B cell (primary cell): ENCODE data around the gene LRCH1. TPM values are rescaled to one million over a fixed set of nuclear protein-coding genes. Genes with fewer than 3 reads are reported as not detected.

Experiments used
- ATAC-seq: fragments of 200-7000 bp; cut with Tn5 transposase; one replicate; pipeline ENCODE4 v1.10.0; 2021; ENCODE audit warnings: low read depth, mild to moderate bottlenecking, moderate number of reproducible peaks, moderate library complexity
- CTCF ChIA-PET: fragments of 350-600 bp; sonication (Branson Sonifier 250); formaldehyde crosslinking; loops from one replicate; lab custom pipeline; 2021; ENCODE audit warnings: antibody characterized with exemption, inconsistent platforms; lab: Charles Lee
- POLR2A ChIA-PET: fragments of 350-600 bp; sonication (Branson Sonifier 250); formaldehyde crosslinking; loops from one replicate; lab custom pipeline; 2021; ENCODE audit warnings: antibody characterized with exemption; lab: Charles Lee
- DNase-seq: peaks from one replicate; pipeline ENCODE4 v3.0.0; 2013
- H2AFZ ChIP-seq: 2 replicates; pipeline ENCODE4 v1.6.1; 2012; ENCODE audit warnings: mild to moderate bottlenecking, low read depth, low read length; ENCODE audit not compliant: insufficient read depth, poor library complexity, severe bottlenecking
- H3K27ac ChIP-seq, 2 donors: 1 replicate in 1 of 2; 2 replicates in 1 of 2; pipeline ENCODE4 v1.5.1; 2012 to 2013; ENCODE audit warnings: low read length in 2 of 2, mild to moderate bottlenecking in 2 of 2, moderate library complexity in 1 of 2
- H3K27me3 ChIP-seq, 4 experiments: fragments of 200-600 bp in 1 of 4; sonication (generic) in 1 of 4; replicated peaks in 1 of 4; 1 replicate in 2 of 4; 2 replicates in 2 of 4; pipeline versions ENCODE4 v1.6.1 to v1.7.0; 2013 to 2016; ENCODE audit warnings: low read length in 3 of 4, mild to moderate bottlenecking in 2 of 4, mixed read lengths in 1 of 4, moderate library complexity in 1 of 4; ENCODE audit not compliant: insufficient read depth in 4 of 4, control insufficient read depth in 3 of 4; ENCODE audit errors: control extremely low read depth in 1 of 4
- H3K36me3 ChIP-seq, 2 experiments: replicated peaks in 1 of 2; 1 replicate in 1 of 2; 2 replicates in 1 of 2; pipeline versions ENCODE4 v1.6.1 to v1.7.1; 2013; ENCODE audit warnings: low read length in 1 of 2; ENCODE audit not compliant: insufficient read depth in 2 of 2, control insufficient read depth in 1 of 2; ENCODE audit errors: control extremely low read depth in 1 of 2, extremely low read depth in 1 of 2
- H3K4me1 ChIP-seq, 2 donors: fragments of 200-600 bp in 1 of 2; sonication (generic) in 1 of 2; 1 replicate in 1 of 2; 2 replicates in 1 of 2; pipeline versions ENCODE4 v1.5.1 to v1.6.1; 2013 to 2017; ENCODE audit warnings: low read length in 2 of 2; ENCODE audit not compliant: control insufficient read depth in 2 of 2, insufficient read depth in 2 of 2
- H3K4me2 ChIP-seq: replicated peaks from 2 replicates; pipeline ENCODE3; 2012; ENCODE audit warnings: mild to moderate bottlenecking, low read depth, low read length; ENCODE audit not compliant: poor library complexity, severe bottlenecking
- H3K4me3 ChIP-seq, 5 experiments: fragments of 200-600 bp in 1 of 5; sonication (generic) in 1 of 5; 1 replicate in 3 of 5; 2 replicates in 2 of 5; pipeline versions ENCODE4 v1.5.1 to v1.7.0; 2011 to 2016; ENCODE audit warnings: low read length in 4 of 5, mild to moderate bottlenecking in 4 of 5, low read depth in 2 of 5, control low read depth in 1 of 5, moderate library complexity in 1 of 5; ENCODE audit not compliant: insufficient read depth in 1 of 5; ENCODE audit errors: control extremely low read depth in 1 of 5, extremely low read depth in 1 of 5
- H3K79me2 ChIP-seq: fragments of 200-600 bp; sonication (generic); one replicate; pipeline ENCODE4 v1.6.0; 2016; ENCODE audit warnings: low read length; ENCODE audit not compliant: control insufficient read depth, insufficient read depth
- H3K9ac ChIP-seq: fragments of 200-600 bp; sonication (generic); 2 replicates; pipeline ENCODE4 v1.6.1; 2017; ENCODE audit warnings: mild to moderate bottlenecking, low read length, moderate library complexity
- H3K9me3 ChIP-seq, 3 donors: one replicate each; pipeline versions ENCODE4 v1.6.1 to v1.7.1; 2013; ENCODE audit warnings: low read length in 2 of 3; ENCODE audit not compliant: control insufficient read depth in 2 of 3, insufficient read depth in 1 of 3; ENCODE audit errors: control extremely low read depth in 1 of 3
- H4K20me1 ChIP-seq: 2 replicates; pipeline ENCODE4 v1.6.0; 2012; ENCODE audit warnings: mild to moderate bottlenecking, low read length; ENCODE audit not compliant: insufficient read depth, control insufficient read depth, poor library complexity, severe bottlenecking
- H3K27ac Mint-ChIP-seq: one replicate; pipeline ENCODE4 v1.8.0; 2021; ENCODE audit warnings: mixed read lengths
- H3K27me3 Mint-ChIP-seq: one replicate; pipeline ENCODE4 v1.8.0; 2021; ENCODE audit warnings: mixed read lengths
- H3K4me1 Mint-ChIP-seq: one replicate; pipeline ENCODE4 v1.8.0; 2021; ENCODE audit warnings: mixed read lengths
- H3K4me3 Mint-ChIP-seq: one replicate; pipeline ENCODE4 v1.8.0; 2021; ENCODE audit warnings: mixed read lengths
- H3K9me3 Mint-ChIP-seq: one replicate; pipeline ENCODE4 v1.8.0; 2022; ENCODE audit warnings: mixed read lengths; ENCODE audit not compliant: insufficient read depth
- EZH2 ChIP-seq: IDR thresholded peaks from 2 replicates; pipeline ENCODE4 v1.6.1; 2012; ENCODE audit warnings: borderline replicate concordance, low read depth, mild to moderate bottlenecking, moderate library complexity, low read length; ENCODE audit not compliant: insufficient read depth, poor library complexity, severe bottlenecking
- WGBS: methylation state at CpG from one replicate; pipeline ENCODE4 v1.1.5; 2013; ENCODE audit warnings: missing lambda C conversion rate; ENCODE audit not compliant: insufficient coverage; 5-methylcytosine and 5-hydroxymethylcytosine counted together
- intact Hi-C: fragments of 100-400 bp; cut with micrococcal nuclease; formaldehyde crosslinking; loops from one replicate; pipeline ENCODE4 v1.10.0; 2022
- polyA minus RNA-seq: library from RNA; depleted of rRNA, polyadenylated mRNA; stranded (reverse); fragments of >200 nt; gene quantifications from 2 replicates; pipeline ENCODE4 v1.2.3, GENCODE V29; 2012
- polyA plus RNA-seq: library from polyadenylated mRNA; depleted of rRNA; stranded (reverse); fragments of >200 nt; gene quantifications from 2 replicates; pipeline ENCODE4 v1.2.3, GENCODE V29; 2012
- total RNA-seq, 2 donors: library from RNA; stranded (reverse); fragments of 120-200 nt in 1 of 2; gene quantifications; 1 replicate in 1 of 2; 2 replicates in 1 of 2; pipeline versions ENCODE4 v1.2.3 to v1.2.4, GENCODE V29; 2013 to 2022
- TF ChIP-seq, protein P1 (sequence below): fragments of 200-600 bp; IDR thresholded peaks from one replicate; pipeline ENCODE4 v1.8.0; 2022; ENCODE audit warnings: antibody characterized with exemption, mild to moderate bottlenecking

Gene LRCH1
- 50.3 and 51.9 TPM in 2 replicates for total RNA-seq
- total RNA-seq (2013): 23.0 TPM
- 13.0 and 20.8 TPM in 2 replicates for polyA plus RNA-seq
- 15.0 and 20.8 TPM in 2 replicates for polyA minus RNA-seq

DNA sequence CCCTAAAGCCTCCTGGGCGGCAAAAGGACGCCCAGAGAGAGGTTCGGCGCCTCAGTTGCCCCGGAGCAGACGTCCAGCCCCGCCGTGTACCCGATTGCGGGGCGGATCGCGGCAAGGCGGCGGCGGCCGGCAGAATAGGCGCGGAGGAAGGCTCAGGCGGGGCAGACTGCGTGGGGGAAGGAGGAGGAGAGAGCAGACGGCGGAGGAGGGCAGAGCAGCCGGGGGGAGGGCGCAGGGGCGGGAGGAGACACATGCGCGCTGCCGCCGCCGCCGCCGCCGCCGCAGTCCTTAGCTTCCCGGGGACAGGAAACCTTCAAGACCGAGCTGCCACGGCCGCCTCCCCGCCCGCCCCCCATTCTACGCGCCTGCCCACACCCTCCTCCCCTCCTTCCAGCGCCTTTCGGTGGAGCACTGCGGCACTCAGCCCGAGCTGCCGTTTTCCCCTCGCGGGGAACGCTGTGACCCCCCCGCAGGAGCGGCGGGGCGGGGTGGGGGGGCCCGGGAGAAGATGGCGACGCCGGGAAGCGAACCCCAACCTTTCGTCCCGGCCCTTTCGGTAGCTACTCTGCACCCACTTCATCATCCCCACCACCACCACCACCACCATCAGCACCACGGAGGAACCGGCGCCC, at the start of gene LRCH1:
TSS of gene LRCH1 (plus strand) at position 282 of the 632 bp plus-strand sequence. CDS start at position 509, 227 bp downstream.
- ChIA-PET POLR2A (interaction anchor here (0.9 to 2.0 kb wide), 2 partner anchors 117 to 126 kb away, joined by 3 to 7 read pairs; no protein-coding TSS in a partner anchor), CTCF (interaction anchor here (1.2 to 4.3 kb wide), 26 partner anchors 10 to 169 kb away, joined by 3 to 139 read pairs (median 12); no protein-coding TSS in a partner anchor)
- ATAC-seq: peak; percentile 82
- H3K27me3 Mint-ChIP-seq: no peaks in the 10 kb centered on the region
- DNase-seq: peak; percentile 91
- H3K36me3 ChIP-seq: no peaks in the 10 kb centered on the region
- peaks cover 69% of the 10 kb centered on the region for H3K79me2 ChIP-seq
- peaks cover 50% of the 10 kb centered on the region for H3K4me1 Mint-ChIP-seq
- H2AFZ ChIP-seq: peak within 1 kb of the TSS; percentile 91
- peaks cover 32 to 34% of the 10 kb centered on the region in 2 donors for H3K4me1 ChIP-seq
- H3K4me3 ChIP-seq: peak within 1 kb of the TSS; percentile 87 to 97 (median 95)
- H3K4me3 Mint-ChIP-seq: peak within 1 kb of the TSS; percentile 95
- no peak for TF ChIP-seq EZH2
- TF ChIP-seq, protein P1, sequence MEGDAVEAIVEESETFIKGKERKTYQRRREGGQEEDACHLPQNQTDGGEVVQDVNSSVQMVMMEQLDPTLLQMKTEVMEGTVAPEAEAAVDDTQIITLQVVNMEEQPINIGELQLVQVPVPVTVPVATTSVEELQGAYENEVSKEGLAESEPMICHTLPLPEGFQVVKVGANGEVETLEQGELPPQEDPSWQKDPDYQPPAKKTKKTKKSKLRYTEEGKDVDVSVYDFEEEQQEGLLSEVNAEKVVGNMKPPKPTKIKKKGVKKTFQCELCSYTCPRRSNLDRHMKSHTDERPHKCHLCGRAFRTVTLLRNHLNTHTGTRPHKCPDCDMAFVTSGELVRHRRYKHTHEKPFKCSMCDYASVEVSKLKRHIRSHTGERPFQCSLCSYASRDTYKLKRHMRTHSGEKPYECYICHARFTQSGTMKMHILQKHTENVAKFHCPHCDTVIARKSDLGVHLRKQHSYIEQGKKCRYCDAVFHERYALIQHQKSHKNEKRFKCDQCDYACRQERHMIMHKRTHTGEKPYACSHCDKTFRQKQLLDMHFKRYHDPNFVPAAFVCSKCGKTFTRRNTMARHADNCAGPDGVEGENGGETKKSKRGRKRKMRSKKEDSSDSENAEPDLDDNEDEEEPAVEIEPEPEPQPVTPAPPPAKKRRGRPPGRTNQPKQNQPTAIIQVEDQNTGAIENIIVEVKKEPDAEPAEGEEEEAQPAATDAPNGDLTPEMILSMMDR: no peak
- under 1% methylated on average over 44 of the region's 66 CpGs for WGBS
- peaks cover 18% of the 10 kb centered on the region for H4K20me1 ChIP-seq
- no peaks in the 10 kb centered on the region for H3K9me3 Mint-ChIP-seq
- peak within 1 kb of the TSS; percentile 93 for H3K27ac Mint-ChIP-seq
- no peaks in the 10 kb centered on the region for H3K9me3 ChIP-seq
- H3K9ac ChIP-seq: peak within 1 kb of the TSS; percentile 83
- intact Hi-C loops: loop anchor here (5.0 kb wide), 4 partner anchors 61 to 371 kb away; partner anchors contain the start of genes ESD and LCP1
- H3K27me3 ChIP-seq: no peaks in the 10 kb centered on the region
- H3K27ac ChIP-seq: peak within 1 kb of the TSS; percentile 89 to 95
- H3K4me2 ChIP-seq: peak within 1 kb of the TSS; percentile 98

- TF ChIP-seq, protein P1: no peak
- no peak for TF ChIP-seq EZH2
- WGBS: no CpG with 5 or more reads among the region's 2 CpGs
- Histone ChIP-seq H3K4me3 (no peak overlapping the region), H3K9ac (no peak overlapping the region), H4K20me1 (no peaks in the 10 kb centered on the region), H2AFZ (no peak overlapping the region), H3K4me1 (no peaks in the 10 kb centered on the region), H3K36me3 (no peaks in the 10 kb centered on the region), H3K27ac (no peak overlapping the region), H3K27me3 (no peaks in the 10 kb centered on the region), H3K9me3 (no peaks in the 10 kb centered on the region), H3K79me2 (no peaks in the 10 kb centered on the region), H3K4me2 (no peak overlapping the region)
- ATAC-seq (no peak), DNase-seq (no peak)
- ChIA-PET CTCF (no interaction called here), POLR2A (no interaction called here)
- Mint-ChIP-seq H3K4me3 (no peak overlapping the region), H3K9me3 (no peaks in the 10 kb centered on the region), H3K27me3 (peaks cover 9% of the 10 kb centered on the region), H3K4me1 (peaks cover 2% of the 10 kb centered on the region), H3K27ac (no peak overlapping the region)
- intact Hi-C loops: no loop called here
Observed at GRCh38 chr13:46504036-46504435, 48.9 kb upstream of the LRCH1 start.
